ENCODE results near the gene RNF222.
"Not testable (repeated sequence)": the region's sequence is repeated elsewhere in the genome, so short reads cannot be mapped to it uniquely, and the experiment has no call there.

Gene RNF222

DNA sequence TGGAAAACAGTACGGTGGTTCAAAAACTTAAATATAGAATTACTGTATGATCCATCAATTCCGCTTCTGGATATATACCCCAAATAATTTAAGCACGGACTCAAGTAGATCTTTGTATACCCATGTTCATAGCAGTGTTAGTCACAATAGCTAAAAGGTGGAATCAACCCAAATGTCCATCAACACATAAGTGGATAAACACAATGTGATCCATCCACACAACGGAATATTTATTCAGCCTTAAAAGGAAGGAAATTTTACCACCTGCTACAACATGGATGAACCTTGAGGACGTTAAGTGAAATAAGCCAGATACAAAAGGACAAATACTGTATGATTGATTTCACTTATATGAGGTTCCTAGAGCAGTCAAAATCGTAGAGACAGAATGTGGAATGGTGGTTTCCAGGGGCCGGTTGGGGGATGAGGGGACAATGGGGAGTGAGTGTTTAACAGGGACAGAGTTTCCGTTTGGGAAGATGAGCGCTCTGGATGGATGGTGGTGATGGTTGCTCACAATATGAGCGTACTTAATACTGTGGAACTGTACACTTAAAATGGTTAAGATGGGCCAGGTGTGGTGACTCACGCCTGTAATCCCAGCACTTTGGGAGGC is 5.4 kb upstream of the RNF222 start:
- TF ChIP-seq, protein P1, sequence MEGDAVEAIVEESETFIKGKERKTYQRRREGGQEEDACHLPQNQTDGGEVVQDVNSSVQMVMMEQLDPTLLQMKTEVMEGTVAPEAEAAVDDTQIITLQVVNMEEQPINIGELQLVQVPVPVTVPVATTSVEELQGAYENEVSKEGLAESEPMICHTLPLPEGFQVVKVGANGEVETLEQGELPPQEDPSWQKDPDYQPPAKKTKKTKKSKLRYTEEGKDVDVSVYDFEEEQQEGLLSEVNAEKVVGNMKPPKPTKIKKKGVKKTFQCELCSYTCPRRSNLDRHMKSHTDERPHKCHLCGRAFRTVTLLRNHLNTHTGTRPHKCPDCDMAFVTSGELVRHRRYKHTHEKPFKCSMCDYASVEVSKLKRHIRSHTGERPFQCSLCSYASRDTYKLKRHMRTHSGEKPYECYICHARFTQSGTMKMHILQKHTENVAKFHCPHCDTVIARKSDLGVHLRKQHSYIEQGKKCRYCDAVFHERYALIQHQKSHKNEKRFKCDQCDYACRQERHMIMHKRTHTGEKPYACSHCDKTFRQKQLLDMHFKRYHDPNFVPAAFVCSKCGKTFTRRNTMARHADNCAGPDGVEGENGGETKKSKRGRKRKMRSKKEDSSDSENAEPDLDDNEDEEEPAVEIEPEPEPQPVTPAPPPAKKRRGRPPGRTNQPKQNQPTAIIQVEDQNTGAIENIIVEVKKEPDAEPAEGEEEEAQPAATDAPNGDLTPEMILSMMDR (conservative IDR thresholded peaks at IDR 0.05; ENCODE audit: low read depth, low read length): no peak
- no peak overlapping the region for H3K4me3 ChIP-seq (ENCODE audit: low read length)
- DNase-seq (ENCODE audit: low read depth): no peak

DNA sequence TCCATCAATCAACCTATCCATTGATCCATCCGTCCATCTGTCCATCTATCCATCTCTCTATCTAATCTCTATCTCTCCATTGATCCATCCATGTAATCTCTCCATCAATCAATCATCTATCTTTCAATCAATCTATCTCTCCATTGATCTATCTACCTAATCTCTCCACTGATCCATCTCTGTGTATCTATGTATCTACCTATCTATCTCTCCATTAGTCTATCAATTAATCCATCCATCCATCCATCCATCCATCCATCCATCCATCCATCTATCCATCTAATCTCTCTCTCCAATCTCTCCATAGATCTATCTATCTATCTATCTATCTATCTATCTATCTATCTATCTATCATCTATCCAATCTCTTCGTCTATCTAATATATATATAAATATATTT is 3.5 kb upstream of the RNF222 start:
- H3K4me3 ChIP-seq (ENCODE audit: low read length): no peak overlapping the region
- TF ChIP-seq, protein P1 (conservative IDR thresholded peaks at IDR 0.05; ENCODE audit: low read depth, low read length): no peak
- no peak for DNase-seq (ENCODE audit: low read depth)

DNA sequence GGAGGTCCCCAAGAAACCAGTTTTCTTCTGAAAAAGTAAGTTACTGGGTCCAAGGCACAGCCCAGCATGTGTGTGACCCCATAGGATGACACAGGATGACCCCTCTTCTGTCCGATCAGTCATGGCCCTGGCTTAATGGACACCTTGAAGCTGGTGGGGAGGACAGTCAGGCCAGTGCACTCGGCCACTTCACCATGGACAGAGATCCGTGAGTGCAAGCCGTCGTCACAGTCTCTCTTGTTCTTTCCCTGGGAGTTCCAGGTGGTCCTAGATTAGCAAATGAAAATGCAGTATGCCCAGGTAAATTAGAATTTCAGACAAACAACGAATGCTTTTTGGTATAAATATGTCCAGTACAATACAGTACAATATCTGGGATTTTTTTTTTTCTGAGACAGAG is 1.4 kb upstream of the RNF222 start:
- DNase-seq (ENCODE audit: low read depth): no peak
- no peak overlapping the region for H3K4me3 ChIP-seq (ENCODE audit: low read length)
- TF ChIP-seq, protein P1 (conservative IDR thresholded peaks at IDR 0.05; ENCODE audit: low read depth, low read length): no peak

DNA sequence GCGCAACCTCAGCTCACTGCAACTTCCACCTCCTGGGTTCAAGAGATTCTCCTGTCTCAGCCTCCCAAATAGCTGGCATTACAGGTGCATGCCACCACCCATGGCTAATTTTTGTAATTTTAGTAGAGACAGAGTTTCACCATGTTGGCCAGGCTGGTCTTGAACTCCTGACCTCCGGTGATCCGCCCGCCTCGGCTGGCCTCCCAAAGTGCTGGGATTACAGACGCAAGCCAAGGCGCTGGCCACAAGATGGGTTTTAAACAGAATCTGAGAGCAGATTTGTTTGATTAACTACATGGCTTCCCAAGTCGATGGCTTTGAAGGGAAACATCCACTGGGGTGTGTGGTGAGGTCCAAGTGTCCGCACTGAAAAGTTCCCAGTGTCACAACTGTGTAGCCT is 3.1 kb downstream of the RNF222 start:
- DNase-seq (ENCODE audit: low read depth); H3K4me3 ChIP-seq (ENCODE audit: low read length): not testable (repeated sequence)

DNA sequence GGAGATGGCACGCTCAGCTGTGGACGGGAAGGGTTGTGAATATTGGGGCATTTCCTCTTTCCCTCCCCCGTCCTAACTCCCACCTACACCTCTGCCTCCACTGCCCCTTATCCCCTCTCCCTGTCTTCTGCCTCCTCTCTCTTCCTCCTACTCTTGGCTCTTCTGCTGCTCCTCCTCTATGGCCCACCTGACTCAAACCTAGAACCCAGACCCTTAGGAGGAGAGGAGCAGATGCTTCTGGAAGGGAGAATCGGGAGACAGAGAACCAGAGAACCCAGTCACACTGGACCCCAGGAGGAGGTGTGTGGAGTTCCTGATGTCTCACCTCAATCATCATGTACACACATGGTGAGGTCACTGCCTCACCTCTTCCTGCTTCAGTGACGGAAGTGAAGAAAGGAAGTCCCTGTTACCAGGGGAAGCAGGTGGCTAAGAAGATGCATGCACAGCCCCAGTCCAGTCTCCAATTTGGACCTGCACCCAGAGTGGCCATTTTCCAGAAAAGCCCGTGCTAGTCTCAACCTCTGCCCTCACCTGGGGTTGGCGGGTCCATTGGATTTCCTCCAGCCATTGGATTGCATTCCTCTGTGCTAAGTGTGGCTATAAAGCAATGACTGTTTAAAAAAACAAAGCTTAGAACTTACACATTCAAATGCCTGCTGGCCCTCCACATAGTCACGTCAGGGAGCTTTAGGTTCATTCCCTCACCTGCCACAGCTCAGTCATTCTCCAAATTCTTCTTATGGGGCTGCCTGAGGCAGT is 4.0 kb downstream of the RNF222 start:
- H3K4me3 ChIP-seq (ENCODE audit: low read length): no peak overlapping the region
- TF ChIP-seq, protein P1 (conservative IDR thresholded peaks at IDR 0.05; ENCODE audit: low read depth, low read length): no peak
- DNase-seq (ENCODE audit: low read depth): no peak

DNA sequence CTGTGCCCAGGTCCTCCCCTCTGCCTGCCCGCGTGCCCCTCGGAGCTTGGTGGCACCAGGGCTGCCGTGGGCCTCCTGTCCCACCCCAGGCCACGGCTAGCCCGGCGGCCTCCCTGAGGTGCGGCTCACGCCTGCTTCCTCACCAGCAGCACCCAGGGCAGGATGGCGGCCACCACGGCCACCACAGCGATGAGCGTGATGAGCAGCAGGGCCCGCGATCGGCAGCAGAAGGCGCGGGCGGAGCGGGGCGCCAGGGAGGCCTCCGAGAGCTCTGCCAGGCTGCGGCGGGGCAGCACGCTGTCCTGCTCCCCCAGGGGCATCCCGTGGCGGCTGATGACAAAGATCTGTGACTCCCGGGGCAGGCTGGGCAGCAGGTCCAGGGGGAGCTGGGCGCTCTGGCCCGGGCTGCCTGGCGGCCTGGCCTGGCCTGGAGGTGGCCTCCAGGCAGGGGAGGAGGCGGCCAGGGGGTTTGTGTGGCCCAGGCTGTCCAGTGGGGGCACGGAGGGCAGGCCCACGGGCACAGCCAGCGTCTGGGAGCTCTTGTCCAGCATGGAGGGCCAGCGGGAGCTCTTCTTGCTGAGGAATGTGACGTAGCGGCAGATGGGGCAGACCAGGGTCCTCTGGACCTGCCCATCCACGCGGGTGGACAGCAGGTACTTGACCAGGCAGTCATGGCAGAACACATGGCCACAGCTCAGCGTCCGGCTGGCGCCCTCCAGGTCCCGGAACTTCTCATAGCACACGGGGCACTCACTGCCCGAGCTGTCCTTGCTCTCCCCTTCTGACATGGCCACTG is 4.8 kb downstream of the RNF222 start:
- H3K4me3 ChIP-seq (ENCODE audit: low read length): no peak overlapping the region
- no peak for DNase-seq (ENCODE audit: low read depth)
- TF ChIP-seq, protein P1 (conservative IDR thresholded peaks at IDR 0.05; ENCODE audit: low read depth, low read length): no peak

DNA sequence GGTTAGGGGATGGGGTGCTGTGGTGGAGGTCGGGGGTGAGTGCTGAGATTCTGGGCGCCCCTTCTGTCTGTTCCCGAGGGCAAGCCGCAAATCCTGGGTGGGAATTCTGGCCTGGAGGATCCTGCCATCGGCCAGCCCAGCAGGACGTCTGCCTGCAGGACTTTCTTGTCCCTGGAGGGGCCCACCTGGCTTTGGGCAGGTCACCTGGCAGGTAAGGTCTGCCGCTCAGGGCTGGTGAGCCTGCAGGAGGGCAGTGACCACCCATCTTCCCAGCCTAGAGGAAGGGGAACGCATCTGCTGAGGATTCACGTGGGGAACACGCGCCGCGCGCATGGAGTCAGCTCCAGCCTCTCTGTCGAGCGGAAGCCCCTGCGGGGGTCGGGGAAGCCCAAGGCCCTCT is 5.4 kb downstream of the RNF222 start:
- H3K4me3 ChIP-seq (ENCODE audit: low read length): no peak overlapping the region
- DNase-seq (ENCODE audit: low read depth): no peak
- TF ChIP-seq, protein P1 (conservative IDR thresholded peaks at IDR 0.05; ENCODE audit: low read depth, low read length): no peak
